OCI-LY1 (cell line): ENCODE results near the gene PPM1N.

ENCODE experiments used
- H2AFZ ChIP-seq: fragments of 200-600 bp; sonication (generic), shearing (Covaris generic); 2 replicates; pipeline ENCODE4 v1.6.0; 2014; ENCODE audit warnings: antibody characterized with exemption, mild to moderate bottlenecking, low read length
- H3F3A ChIP-seq: fragments of 200-600 bp; sonication (generic), shearing (Covaris generic); 2 replicates; pipeline ENCODE4 v1.6.0; 2014; ENCODE audit warnings: mild to moderate bottlenecking, antibody characterized with exemption, low read length, moderate library complexity; ENCODE audit not compliant: insufficient read depth
- H3K27ac ChIP-seq: fragments of 200-600 bp; sonication (generic); 2 replicates; pipeline ENCODE4 v1.5.1; 2014; ENCODE audit warnings: low read length, mixed run types, mild to moderate bottlenecking, low read depth; ENCODE audit not compliant: poor library complexity, severe bottlenecking
- H3K27me3 ChIP-seq: fragments of 200-600 bp; sonication (generic); 2 replicates; pipeline ENCODE4 v1.6.0; 2014; ENCODE audit warnings: antibody characterized with exemption, mild to moderate bottlenecking, low read length, moderate library complexity; ENCODE audit not compliant: insufficient read depth
- H3K36me3 ChIP-seq: fragments of 200-600 bp; sonication (generic); 2 replicates; pipeline ENCODE4 v1.6.1; 2014; ENCODE audit warnings: mild to moderate bottlenecking, antibody characterized with exemption, low read length, moderate library complexity, mixed read lengths; ENCODE audit not compliant: insufficient read depth
- H3K4me1 ChIP-seq: fragments of 200-600 bp; sonication (generic); 2 replicates; pipeline ENCODE4 v1.5.1; 2014; ENCODE audit warnings: mild to moderate bottlenecking, low read length, moderate library complexity; ENCODE audit not compliant: insufficient read depth, severe bottlenecking
- H3K4me2 ChIP-seq: fragments of 200-600 bp; sonication (generic), shearing (Covaris generic); 2 replicates; pipeline ENCODE4 v1.6.1; 2014; ENCODE audit warnings: low read length
- H3K4me3 ChIP-seq: fragments of 200-600 bp; sonication (generic); 2 replicates; pipeline ENCODE4 v1.5.1; 2014; ENCODE audit warnings: low read length, low read depth, mild to moderate bottlenecking, mixed read lengths; ENCODE audit not compliant: poor library complexity, severe bottlenecking
- H3K79me2 ChIP-seq: fragments of 200-600 bp; shearing (Covaris generic); 2 replicates; pipeline ENCODE4 v1.6.1; 2016; ENCODE audit warnings: mixed run types, low read length, mixed read lengths; ENCODE audit not compliant: insufficient read depth
- H3K9ac ChIP-seq: fragments of 200-600 bp; sonication (generic), shearing (Covaris generic); 2 replicates; pipeline ENCODE4 v1.6.1; 2014; ENCODE audit warnings: mild to moderate bottlenecking, low read length, mixed read lengths
- H3K9me2 ChIP-seq: fragments of 200-600 bp; sonication (generic), shearing (Covaris generic); 2 replicates; pipeline ENCODE4 v1.6.1; 2014; ENCODE audit warnings: low read depth, mild to moderate bottlenecking, low read length, mixed read lengths
- H3K9me3 ChIP-seq: fragments of 200-600 bp; shearing (Covaris generic); 2 replicates; pipeline ENCODE4 v1.6.1; 2014; ENCODE audit warnings: low read length, mixed read lengths
- H4K20me1 ChIP-seq: fragments of 200-600 bp; sonication (generic), shearing (Covaris generic); 2 replicates; pipeline ENCODE4 v1.6.0; 2016; ENCODE audit warnings: mild to moderate bottlenecking, low read length; ENCODE audit not compliant: insufficient read depth
- EZH2 ChIP-seq: fragments of 200-600 bp; sonication (generic), shearing (Covaris generic); IDR thresholded peaks from 2 replicates; pipeline ENCODE4 v1.8.0; 2017; ENCODE audit warnings: borderline replicate concordance, mixed run types, mild to moderate bottlenecking, antibody characterized with exemption, low read length, moderate library complexity, mixed read lengths
- TF ChIP-seq, protein P1 (sequence below): fragments of 200-600 bp; sonication (generic), shearing (Covaris generic); IDR thresholded peaks from 2 replicates; pipeline ENCODE4 v1.5.1; 2017; ENCODE audit warnings: mild to moderate bottlenecking, antibody characterized with exemption, low read length, moderate library complexity, mixed read lengths

The PPM1N gene

DNA sequence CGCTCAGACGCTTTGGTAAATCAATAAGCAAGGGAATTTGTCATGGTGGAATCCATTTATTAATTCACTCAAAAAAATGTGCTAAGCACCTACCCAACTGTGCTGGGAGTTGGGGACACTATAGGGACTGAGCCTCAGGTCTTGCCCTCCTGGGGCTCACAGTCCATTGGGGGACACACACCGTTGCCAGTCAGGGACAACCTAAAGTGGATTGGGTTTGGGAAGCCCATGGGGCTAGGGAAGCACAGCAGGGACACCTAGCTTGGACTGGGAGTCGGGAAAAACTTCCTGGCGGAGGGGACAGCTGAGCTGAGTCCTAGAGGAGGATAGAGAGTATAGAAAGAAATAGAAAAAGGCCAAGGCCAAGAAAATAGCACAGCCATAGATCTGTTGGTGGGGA is 21.9 kb upstream of the PPM1N start:
- Histone ChIP-seq H3K4me2 (no peak overlapping the region), H3K79me2 (no peaks in the 10 kb centered on the region), H4K20me1 (no peaks in the 10 kb centered on the region), H3K4me1 (peaks cover 18% of the 10 kb centered on the region), H2AFZ (no peak overlapping the region), H3K4me3 (no peak overlapping the region), H3K36me3 (no peaks in the 10 kb centered on the region), H3K9me2 (no peaks in the 10 kb centered on the region), H3K27me3 (peaks cover 8% of the 10 kb centered on the region), H3K9me3 (no peaks in the 10 kb centered on the region), H3F3A (no peaks in the 10 kb centered on the region), H3K9ac (no peak overlapping the region), H3K27ac (no peak overlapping the region)
- TF ChIP-seq, protein P1, sequence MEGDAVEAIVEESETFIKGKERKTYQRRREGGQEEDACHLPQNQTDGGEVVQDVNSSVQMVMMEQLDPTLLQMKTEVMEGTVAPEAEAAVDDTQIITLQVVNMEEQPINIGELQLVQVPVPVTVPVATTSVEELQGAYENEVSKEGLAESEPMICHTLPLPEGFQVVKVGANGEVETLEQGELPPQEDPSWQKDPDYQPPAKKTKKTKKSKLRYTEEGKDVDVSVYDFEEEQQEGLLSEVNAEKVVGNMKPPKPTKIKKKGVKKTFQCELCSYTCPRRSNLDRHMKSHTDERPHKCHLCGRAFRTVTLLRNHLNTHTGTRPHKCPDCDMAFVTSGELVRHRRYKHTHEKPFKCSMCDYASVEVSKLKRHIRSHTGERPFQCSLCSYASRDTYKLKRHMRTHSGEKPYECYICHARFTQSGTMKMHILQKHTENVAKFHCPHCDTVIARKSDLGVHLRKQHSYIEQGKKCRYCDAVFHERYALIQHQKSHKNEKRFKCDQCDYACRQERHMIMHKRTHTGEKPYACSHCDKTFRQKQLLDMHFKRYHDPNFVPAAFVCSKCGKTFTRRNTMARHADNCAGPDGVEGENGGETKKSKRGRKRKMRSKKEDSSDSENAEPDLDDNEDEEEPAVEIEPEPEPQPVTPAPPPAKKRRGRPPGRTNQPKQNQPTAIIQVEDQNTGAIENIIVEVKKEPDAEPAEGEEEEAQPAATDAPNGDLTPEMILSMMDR = no peak
- no peak for TF ChIP-seq EZH2

DNA sequence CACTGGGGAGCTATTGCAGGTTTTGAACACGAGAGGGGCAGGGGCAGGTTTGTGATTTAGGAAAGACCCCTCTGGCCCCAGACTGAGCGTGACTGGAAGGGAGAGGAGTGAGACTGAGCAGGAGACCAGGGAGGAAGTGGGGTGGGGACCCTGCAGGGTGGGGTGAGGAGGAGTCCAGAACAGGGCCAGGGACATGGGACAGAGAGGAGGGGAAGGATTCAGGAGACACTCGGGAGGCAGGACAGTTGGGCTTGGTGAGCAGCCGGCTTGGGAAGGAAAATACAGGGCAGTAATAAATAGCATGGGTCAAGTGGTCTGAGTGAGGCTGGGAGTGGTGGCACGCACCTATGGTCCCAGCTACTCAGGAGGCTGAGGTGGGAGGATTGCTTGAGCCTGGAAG is 21.1 kb upstream of the PPM1N start:
- Histone ChIP-seq H3K4me2 (no peak overlapping the region), H4K20me1 (no peaks in the 10 kb centered on the region), H3K9me2 (no peaks in the 10 kb centered on the region), H3F3A (no peaks in the 10 kb centered on the region), H3K36me3 (no peaks in the 10 kb centered on the region), H3K4me1 (peaks cover 18% of the 10 kb centered on the region), H3K27me3 (peaks cover 7% of the 10 kb centered on the region), H3K79me2 (no peaks in the 10 kb centered on the region), H3K9me3 (no peaks in the 10 kb centered on the region), H3K27ac (no peak overlapping the region), H2AFZ (no peak overlapping the region), H3K4me3 (no peak overlapping the region), H3K9ac (no peak overlapping the region)
- TF ChIP-seq, protein P1 = no peak
- no peak for TF ChIP-seq EZH2

DNA sequence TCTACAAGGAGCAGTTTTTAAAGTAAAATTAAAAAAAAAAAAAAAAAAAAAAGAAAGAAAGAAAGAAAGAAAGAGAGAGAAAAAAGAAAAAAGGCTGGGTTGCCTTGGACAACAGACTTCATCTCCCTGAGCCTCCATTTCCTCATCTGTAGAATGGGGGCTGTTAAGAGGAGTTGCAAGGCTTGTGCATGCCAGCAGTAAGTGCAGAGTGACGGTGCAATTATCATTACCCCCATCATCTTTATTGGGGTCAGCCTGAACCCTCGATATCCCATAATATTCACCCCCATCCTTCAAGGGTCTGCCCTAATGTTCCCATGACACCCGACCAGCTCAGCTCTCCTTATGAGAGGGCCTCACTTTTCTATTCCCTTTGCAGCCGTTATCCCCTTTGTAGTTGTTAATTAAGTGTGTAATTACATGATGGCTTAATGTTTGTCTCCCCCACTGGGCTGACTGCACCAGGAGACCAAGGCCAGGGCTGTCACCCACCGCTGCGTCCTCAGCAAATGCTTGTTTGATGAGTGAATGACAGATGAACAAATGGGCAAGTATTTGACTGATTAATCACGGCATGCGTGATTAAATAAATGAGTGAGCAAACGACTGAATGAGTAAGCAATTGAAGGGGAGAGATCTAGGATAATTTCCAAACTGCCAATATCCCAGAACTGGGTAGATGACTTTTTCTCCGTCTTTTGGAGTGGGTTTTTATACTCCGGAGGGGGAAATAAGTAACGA is 20.4 kb upstream of the PPM1N start:
- Histone ChIP-seq H3K9ac (peak overlapping the region; percentile 84), H4K20me1 (no peaks in the 10 kb centered on the region), H3K36me3 (no peaks in the 10 kb centered on the region), H3F3A (no peaks in the 10 kb centered on the region), H2AFZ (no peak overlapping the region), H3K4me1 (peaks cover 18% of the 10 kb centered on the region), H3K27me3 (peaks cover 4% of the 10 kb centered on the region; the same call in 1 of the 2 replicates), H3K4me2 (peak overlapping the region; percentile 92), H3K4me3 (peak overlapping the region; percentile 68), H3K9me2 (no peaks in the 10 kb centered on the region), H3K9me3 (no peaks in the 10 kb centered on the region), H3K27ac (peak overlapping the region; percentile 92), H3K79me2 (no peaks in the 10 kb centered on the region)
- no peak for TF ChIP-seq EZH2
- TF ChIP-seq, protein P1 = no peak
